HG02840 (cell line): ENCODE results near the gene LPGAT1.
"Not testable (repeated sequence)": the region's sequence is repeated elsewhere in the genome, so short reads cannot be mapped to it uniquely, and the experiment has no call there.

Experiments
- ATAC-seq: cut with Tn5 transposase; IDR thresholded peaks from one replicate; pipeline ENCODE4 v1.9.1; 2021; ENCODE audit warnings: mild to moderate bottlenecking, moderate library complexity, moderate number of reproducible peaks; ENCODE audit not compliant: unreplicated experiment, low FRiP score

LPGAT1 gene

GRCh38 chr1:211710566-211711314 lies 119.8 kb downstream of the LPGAT1 start:
- ATAC-seq: no peak

GRCh38 chr1:211708926-211709325 lies 121.6 kb downstream of the LPGAT1 start:
- ATAC-seq: no peak

- no peak for ATAC-seq
Measured at GRCh38 chr1:211708006-211708405, 122.6 kb downstream of the LPGAT1 start.

- no peak for ATAC-seq
Measured at GRCh38 chr1:211705467-211706091, 125.0 kb downstream of the LPGAT1 start.

GRCh38 chr1:211704543-211704942 lies 126.0 kb downstream of the LPGAT1 start:
- no peak for ATAC-seq

GRCh38 chr1:211703812-211704537 lies 126.6 kb downstream of the LPGAT1 start:
- no peak for ATAC-seq

- no peak for ATAC-seq
Measured at GRCh38 chr1:211701733-211702132, 128.8 kb downstream of the LPGAT1 start.

GRCh38 chr1:211699059-211699458 lies 131.5 kb downstream of the LPGAT1 start:
- ATAC-seq: no peak

- peak; percentile 44 for ATAC-seq
Measured at GRCh38 chr1:211698161-211699026, 132.2 kb downstream of the LPGAT1 start.

GRCh38 chr1:211697356-211697755 lies 133.2 kb downstream of the LPGAT1 start:
- peak; percentile 82 for ATAC-seq

GRCh38 chr1:211695135-211695816 lies 135.3 kb downstream of the LPGAT1 start:
- ATAC-seq: no peak

- ATAC-seq: not testable (repeated sequence)
Measured at GRCh38 chr1:211693911-211694310, 136.7 kb downstream of the LPGAT1 start.
